H9 (cell line): ENCODE results near the gene PLCL1. TPM values are rescaled to one million over a fixed set of nuclear protein-coding genes. Genes with fewer than 3 reads are reported as not detected.

Source experiments
- DNase-seq: peaks from one replicate; pipeline ENCODE4 v3.0.0-alpha.2; 2017
- H2AFZ ChIP-seq: one replicate; pipeline ENCODE4 v1.6.1; 2013; ENCODE audit warnings: mild to moderate bottlenecking, low read length, control low read depth, moderate library complexity
- H2AK5ac ChIP-seq: 2 replicates; pipeline ENCODE4 v1.6.1; 2013; ENCODE audit warnings: low read length, control low read depth, mixed read lengths; ENCODE audit not compliant: insufficient read length
- H2BK120ac ChIP-seq: one replicate; pipeline ENCODE4 v1.6.1; 2013; ENCODE audit warnings: low read depth, mild to moderate bottlenecking, low read length, control low read depth, inconsistent platforms; ENCODE audit not compliant: poor library complexity, severe bottlenecking
- H2BK12ac ChIP-seq: 2 replicates; pipeline ENCODE4 v1.6.1; 2013; ENCODE audit warnings: low read length, control low read depth, mixed read lengths, low read depth; ENCODE audit not compliant: insufficient read length
- H2BK15ac ChIP-seq: 2 replicates; pipeline ENCODE4 v1.6.1; 2013; ENCODE audit warnings: low read depth, low read length, control low read depth
- H2BK20ac ChIP-seq: one replicate; pipeline ENCODE4 v1.6.1; 2013; ENCODE audit warnings: low read depth, mild to moderate bottlenecking, low read length, control low read depth, inconsistent platforms; ENCODE audit not compliant: poor library complexity, severe bottlenecking
- H2BK5ac ChIP-seq: 2 replicates; pipeline ENCODE4 v1.6.1; 2013; ENCODE audit warnings: low read length, control low read depth, mixed read lengths; ENCODE audit not compliant: insufficient read length
- H3K14ac ChIP-seq: 2 replicates; pipeline ENCODE4 v1.6.1; 2013; ENCODE audit warnings: low read length, control low read depth; ENCODE audit not compliant: insufficient read depth
- H3K18ac ChIP-seq: 2 replicates; pipeline ENCODE4 v1.6.1; 2013; ENCODE audit warnings: low read depth, mild to moderate bottlenecking, mixed read lengths, low read length, control low read depth; ENCODE audit not compliant: insufficient read length
- H3K23ac ChIP-seq: 2 replicates; pipeline ENCODE4 v1.6.1; 2013; ENCODE audit warnings: low read length, control low read depth, mixed read lengths, low read depth; ENCODE audit not compliant: insufficient read length
- H3K23me2 ChIP-seq: 2 replicates; pipeline ENCODE4 v1.6.1; 2013; ENCODE audit warnings: low read depth, mild to moderate bottlenecking, mixed read lengths, low read length, control low read depth; ENCODE audit not compliant: insufficient read length, poor library complexity, severe bottlenecking
- H3K27ac ChIP-seq: 2 replicates; pipeline ENCODE4 v1.5.1; 2013; ENCODE audit warnings: low read length, control low read depth, mixed read lengths, low read depth; ENCODE audit not compliant: insufficient read length
- H3K27me3 ChIP-seq: 2 replicates; pipeline ENCODE4 v1.6.1; 2013; ENCODE audit warnings: low read length, control low read depth, inconsistent platforms; ENCODE audit not compliant: insufficient read depth
- H3K4ac ChIP-seq: 2 replicates; pipeline ENCODE4 v1.6.1; 2013; ENCODE audit warnings: low read depth, mild to moderate bottlenecking, control low read depth, inconsistent platforms, low read length, moderate library complexity
- H3K4me1 ChIP-seq: 2 replicates; pipeline ENCODE4 v1.6.1; 2013; ENCODE audit warnings: low read length, control low read depth, inconsistent platforms; ENCODE audit not compliant: insufficient read depth
- H3K4me2 ChIP-seq: 2 replicates; pipeline ENCODE4 v1.6.1; 2013; ENCODE audit warnings: low read length, control low read depth, mixed read lengths; ENCODE audit not compliant: insufficient read length, insufficient read depth
- H3K56ac ChIP-seq: 2 replicates; pipeline ENCODE4 v1.6.1; 2013; ENCODE audit warnings: low read depth, mild to moderate bottlenecking, mixed read lengths, low read length, control low read depth; ENCODE audit not compliant: insufficient read length
- H3K79me1 ChIP-seq: 2 replicates; pipeline ENCODE4 v1.6.1; 2013; ENCODE audit warnings: low read depth, mild to moderate bottlenecking, moderate library complexity, low read length, control low read depth, inconsistent platforms; ENCODE audit not compliant: insufficient read depth, poor library complexity, severe bottlenecking
- H3K79me2 ChIP-seq: 2 replicates; pipeline ENCODE4 v1.6.1; 2013; ENCODE audit warnings: low read length, control low read depth, inconsistent platforms; ENCODE audit not compliant: insufficient read depth
- H3K9ac ChIP-seq: 2 replicates; pipeline ENCODE4 v1.6.1; 2013; ENCODE audit warnings: low read length, control low read depth, mixed read lengths; ENCODE audit not compliant: insufficient read length; ENCODE audit errors: extremely low read depth
- H3K9me3 ChIP-seq: one replicate; pipeline ENCODE4 v1.6.1; 2013; ENCODE audit warnings: low read depth, low read length, inconsistent platforms; ENCODE audit not compliant: control insufficient read depth
- H3T11ph ChIP-seq: one replicate; pipeline ENCODE4 v1.6.1; 2013; ENCODE audit warnings: mild to moderate bottlenecking, low read length, control low read depth, inconsistent platforms
- H4K20me1 ChIP-seq: one replicate; pipeline ENCODE4 v1.6.1; 2013; ENCODE audit not compliant: control insufficient read depth, insufficient read length, insufficient read depth
- H4K5ac ChIP-seq: 2 replicates; pipeline ENCODE4 v1.6.1; 2013; ENCODE audit warnings: low read depth, mild to moderate bottlenecking, mixed read lengths, low read length, control low read depth; ENCODE audit not compliant: insufficient read length
- H4K8ac ChIP-seq: replicated peaks from 2 replicates; pipeline ENCODE4 v1.6.1; 2013; ENCODE audit warnings: low read length, control low read depth, mixed read lengths, low read depth; ENCODE audit not compliant: insufficient read length
- H4K91ac ChIP-seq: 2 replicates; pipeline ENCODE4 v1.6.1; 2013; ENCODE audit warnings: low read depth, mild to moderate bottlenecking, moderate library complexity, mixed read lengths, low read length, control low read depth; ENCODE audit not compliant: insufficient read length
- H3K27ac Mint-ChIP-seq, 3 experiments: 2 replicates in 2 of 3; 3 replicates in 1 of 3; pipeline ENCODE4 v1.8.0; 2020 to 2021; ENCODE audit warnings: mixed read lengths in 3 of 3, mild to moderate bottlenecking in 1 of 3, moderate library complexity in 1 of 3
- H3K27me3 Mint-ChIP-seq: 2 replicates; pipeline ENCODE4 v1.8.0; 2021; ENCODE audit warnings: low read depth, mild to moderate bottlenecking, moderate library complexity, mixed read lengths
- H3K36me3 Mint-ChIP-seq, 3 experiments: 2 replicates in 2 of 3; 3 replicates in 1 of 3; pipeline ENCODE4 v1.8.0; 2020 to 2021; ENCODE audit warnings: low read depth in 3 of 3, mixed read lengths in 3 of 3; ENCODE audit not compliant: insufficient read depth in 1 of 3
- H3K4me1 Mint-ChIP-seq, 2 experiments: 2 replicates each; pipeline ENCODE4 v1.8.0; 2020; ENCODE audit warnings: mixed read lengths in 2 of 2
- H3K4me3 Mint-ChIP-seq, 2 experiments: 2 replicates in 1 of 2; 3 replicates in 1 of 2; pipeline ENCODE4 v1.8.0; 2020 to 2021; ENCODE audit warnings: mild to moderate bottlenecking in 2 of 2, mixed read lengths in 2 of 2, moderate library complexity in 1 of 2
- H3K9me3 Mint-ChIP-seq, 2 experiments: 2 replicates in 1 of 2; 3 replicates in 1 of 2; pipeline ENCODE4 v1.8.0; 2020; ENCODE audit warnings: mild to moderate bottlenecking in 2 of 2, mixed read lengths in 2 of 2, moderate library complexity in 1 of 2
- CTCF ChIP-seq: fragments of 200-600 bp; sonication (generic); conservative IDR thresholded peaks from 3 replicates; pipeline ENCODE4 v1.8.0; 2021; ENCODE audit warnings: antibody characterized with exemption, mild to moderate bottlenecking
- WGBS: extraction: QIAGEN DNeasy Blood & Tissue Kit; methylation state at CpG from one replicate; pipeline ENCODE4 v1.1.7; 2013; ENCODE audit warnings: missing lambda C conversion rate, low lambda C conversion rate, mixed read lengths; ENCODE audit not compliant: insufficient read length; ENCODE audit errors: extremely low coverage; 5-methylcytosine and 5-hydroxymethylcytosine counted together
- total RNA-seq: library from RNA; stranded (reverse); gene quantifications from 2 replicates; pipeline ENCODE4 v1.2.1, GENCODE V29; 2021

PLCL1 gene
- total RNA-seq, 1 experiment from 2014 or later, result 0.04 TPM

- Histone ChIP-seq H2BK20ac (no peak overlapping the region), H3K79me2 (no peaks in the 10 kb centered on the region), H3K4me2 (no peak overlapping the region), H4K91ac (no peak overlapping the region), H3K79me1 (no peaks in the 10 kb centered on the region), H3K23ac (no peak overlapping the region), H3T11ph (no peak overlapping the region), H3K56ac (no peak overlapping the region), H4K8ac (no peak overlapping the region), H4K5ac (no peak overlapping the region), H2BK15ac (no peak overlapping the region), H4K20me1 (no peaks in the 10 kb centered on the region), H2BK12ac (no peak overlapping the region), H3K4me1 (no peaks in the 10 kb centered on the region), H3K9me3 (no peaks in the 10 kb centered on the region), H3K9ac (no peak overlapping the region), H3K23me2 (no peaks in the 10 kb centered on the region), H2BK5ac (no peak overlapping the region), H3K14ac (no peak overlapping the region), H3K4ac (no peak overlapping the region), H2AFZ (no peak overlapping the region), H3K27ac (no peak overlapping the region), H3K27me3 (no peaks in the 10 kb centered on the region), H3K18ac (no peak overlapping the region), H2AK5ac (no peak overlapping the region), H2BK120ac (no peak overlapping the region)
- H3K36me3 Mint-ChIP-seq, result no peaks in the 10 kb centered on the region
- H3K27ac Mint-ChIP-seq, result no peak overlapping the region
- no peak for DNase-seq
- H3K4me1 Mint-ChIP-seq, result no peaks in the 10 kb centered on the region; a peak in 1 of 4 replicates
- no peak for TF ChIP-seq CTCF
- no peak overlapping the region for H3K4me3 Mint-ChIP-seq
- no peaks in the 10 kb centered on the region for H3K9me3 Mint-ChIP-seq
- no peaks in the 10 kb centered on the region for H3K27me3 Mint-ChIP-seq
- no CpG with 5 or more reads among the region's 4 CpGs for WGBS
Observed at GRCh38 chr2:197934261-197934933, 130.0 kb downstream of the PLCL1 start.
